Measurements from ENCODE around the gene RAB20.
"Not testable (repeated sequence)": the region's sequence is repeated elsewhere in the genome, so short reads cannot be mapped to it uniquely, and the experiment has no call there.

The RAB20 gene

DNA sequence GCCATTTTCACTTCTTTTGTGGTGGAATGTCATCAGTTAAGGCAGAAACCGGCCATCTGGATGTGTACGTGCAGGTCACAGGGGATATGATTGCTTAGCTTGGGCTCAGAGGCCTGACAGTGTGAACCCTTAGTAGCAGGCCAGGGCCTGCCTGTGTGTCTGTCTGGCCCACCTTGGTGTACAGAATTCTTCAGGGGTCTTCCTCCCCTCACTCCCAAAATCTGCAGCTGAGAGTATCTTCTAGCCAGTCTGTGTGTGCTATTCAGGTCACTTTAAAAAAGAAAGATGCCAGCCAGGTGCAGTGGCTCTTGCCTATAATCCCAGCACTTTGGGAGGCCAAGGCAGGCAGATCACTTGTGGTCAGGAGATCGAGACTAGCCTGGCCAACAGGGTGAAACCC lies 74.6 kb downstream of the RAB20 start:
- not testable (repeated sequence) for FAIRE-seq

DNA sequence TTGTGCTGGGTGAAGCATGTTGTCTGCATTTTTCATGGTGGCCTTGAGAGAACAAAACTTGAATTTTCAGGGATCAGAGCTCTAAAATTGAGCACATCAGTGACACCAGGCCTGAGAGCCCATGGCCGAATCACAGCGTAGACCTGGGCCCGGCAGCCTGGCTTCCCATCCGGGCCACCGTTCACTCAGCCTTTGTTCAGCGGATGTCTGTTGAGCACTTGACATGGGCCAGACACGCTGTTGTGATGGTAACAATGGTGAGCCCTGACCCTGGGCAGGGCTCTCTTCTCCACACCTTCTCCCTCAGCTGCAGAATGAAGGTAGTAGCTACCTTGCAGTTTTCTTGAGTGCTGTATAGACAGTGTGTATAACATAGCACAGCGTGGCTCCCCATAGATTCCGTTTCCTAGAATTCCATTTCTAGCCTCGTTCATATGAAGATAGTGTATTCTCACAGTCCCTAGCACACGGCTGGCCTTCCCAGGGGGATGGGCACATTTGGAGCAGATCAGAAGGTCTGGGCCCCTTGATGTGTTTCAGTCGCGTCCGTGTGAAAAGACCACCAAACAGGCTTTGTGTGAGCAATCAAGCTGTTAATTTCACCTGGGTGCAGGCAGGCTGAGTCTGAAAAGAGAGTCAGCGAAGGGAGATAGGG lies 75.3 kb downstream of the RAB20 start:
- FAIRE-seq: no peak

DNA sequence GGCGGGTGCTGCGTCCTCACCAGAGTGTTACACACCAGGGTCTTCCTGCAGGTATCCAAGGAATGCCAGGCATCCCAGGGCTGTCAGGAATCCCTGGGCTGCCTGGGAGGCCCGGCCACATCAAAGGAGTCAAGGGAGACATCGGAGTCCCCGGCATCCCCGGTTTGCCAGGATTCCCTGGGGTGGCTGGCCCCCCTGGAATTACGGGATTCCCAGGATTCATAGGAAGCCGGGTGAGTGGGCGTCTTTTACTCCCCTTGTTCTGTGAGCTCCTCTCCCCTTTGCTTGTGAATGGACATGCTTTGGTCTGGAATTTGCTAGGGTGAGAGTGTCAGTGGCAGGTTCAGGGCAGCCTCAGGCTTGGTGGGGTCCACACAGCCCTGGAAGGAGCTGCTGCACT lies 75.9 kb downstream of the RAB20 start:
- FAIRE-seq: no peak

DNA sequence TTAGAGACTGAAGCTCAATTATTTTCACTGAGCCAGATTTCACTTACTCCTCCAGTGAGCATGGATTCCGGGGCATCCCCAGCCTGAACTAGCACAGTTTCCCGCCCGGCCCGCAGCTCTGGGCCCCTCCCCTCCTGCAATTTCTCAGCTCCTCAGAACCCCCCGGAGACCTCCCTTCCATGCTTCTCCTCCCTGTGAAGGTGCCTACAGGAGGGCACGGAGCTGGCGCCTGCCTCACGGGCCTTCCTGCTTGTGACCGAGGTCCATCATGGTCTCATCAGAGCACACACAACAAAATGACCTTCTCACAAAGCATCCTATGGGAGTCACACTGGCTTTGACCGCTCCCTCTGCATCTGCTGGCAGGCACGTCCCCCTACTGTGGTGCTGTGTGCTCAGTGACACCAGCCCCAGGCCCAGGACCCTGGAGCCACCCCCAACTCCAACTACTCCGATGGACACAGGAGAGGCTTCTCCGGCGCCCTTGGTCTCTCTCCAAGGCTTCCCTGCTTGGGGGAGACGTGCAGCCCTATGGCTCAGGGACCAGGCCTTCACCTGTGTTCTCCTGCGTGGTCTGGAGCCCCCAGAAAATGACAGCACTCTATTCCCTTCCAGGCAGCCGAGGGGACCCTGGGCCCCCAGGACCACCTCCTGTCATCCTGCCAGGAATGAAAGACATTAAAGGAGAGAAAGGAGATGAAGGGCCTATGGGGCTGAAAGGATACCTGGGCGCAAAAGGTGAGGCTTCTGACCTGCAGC lies 77.1 kb downstream of the RAB20 start:
- no peak for FAIRE-seq

DNA sequence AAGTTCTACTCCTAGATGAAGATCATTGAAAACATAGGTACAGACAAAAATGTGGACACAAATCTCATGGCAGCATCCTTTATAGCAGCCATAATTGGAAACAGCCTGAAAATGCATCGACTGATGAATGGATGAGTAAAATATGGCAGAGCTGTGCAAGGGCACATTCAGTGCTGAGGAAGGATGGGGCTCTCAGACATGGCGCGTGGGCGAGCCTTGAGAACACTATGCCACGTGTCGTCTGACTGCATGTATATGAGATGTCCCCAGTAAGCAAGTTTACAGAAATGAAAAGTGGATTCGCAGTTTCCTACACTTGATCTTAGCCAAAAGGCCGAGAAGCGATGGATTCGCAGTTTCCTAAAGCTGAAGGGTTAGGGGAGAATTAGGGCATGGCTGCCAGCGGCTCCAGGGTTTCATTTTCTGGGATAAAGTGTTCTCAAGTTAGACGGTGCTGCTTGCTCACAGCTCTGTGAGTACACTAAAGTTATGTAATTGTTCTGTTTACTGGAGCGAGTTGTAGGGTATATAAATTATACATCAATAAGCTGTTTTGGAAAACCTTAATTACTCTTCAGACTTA lies 78.0 kb downstream of the RAB20 start:
- no peak for FAIRE-seq

DNA sequence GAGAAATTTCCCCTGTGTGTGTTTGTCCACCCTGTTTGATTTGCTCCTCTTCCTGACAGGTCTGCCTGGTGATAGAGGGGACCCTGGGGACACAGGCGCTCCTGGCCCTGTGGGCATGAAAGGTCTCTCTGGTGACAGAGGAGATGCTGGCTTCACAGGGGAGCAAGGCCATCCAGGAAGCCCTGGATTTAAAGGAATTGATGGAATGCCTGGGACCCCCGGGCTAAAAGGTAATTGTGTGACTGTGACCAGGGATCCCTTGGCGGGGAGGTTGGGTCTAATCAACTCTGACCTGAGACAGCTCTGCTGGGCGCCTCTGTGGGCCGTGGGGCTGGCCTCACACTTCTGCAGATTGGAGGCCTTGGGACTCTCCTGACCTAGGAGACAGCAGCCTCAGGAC lies 81.4 kb downstream of the RAB20 start:
- FAIRE-seq: no peak

DNA sequence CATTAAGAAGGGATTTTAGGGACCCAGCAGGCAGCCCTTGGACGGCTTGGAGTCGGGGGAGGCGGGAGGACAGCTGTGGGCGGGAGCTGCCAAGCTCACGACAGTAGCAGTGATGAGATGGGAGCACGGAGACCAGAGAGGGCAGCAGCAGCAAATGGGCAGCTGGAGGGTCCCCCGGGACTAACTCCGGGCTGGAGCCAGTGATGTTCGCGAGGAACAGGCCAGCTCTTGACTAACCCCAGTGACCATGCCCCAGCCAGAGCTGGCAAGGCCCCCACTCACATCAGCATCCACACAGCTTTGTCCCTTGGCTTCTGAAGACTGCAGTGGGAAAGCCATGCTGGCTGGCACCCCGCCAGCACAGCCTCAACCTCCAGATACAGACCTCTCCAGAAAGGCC lies 81.9 kb downstream of the RAB20 start:
- no peak for FAIRE-seq

DNA sequence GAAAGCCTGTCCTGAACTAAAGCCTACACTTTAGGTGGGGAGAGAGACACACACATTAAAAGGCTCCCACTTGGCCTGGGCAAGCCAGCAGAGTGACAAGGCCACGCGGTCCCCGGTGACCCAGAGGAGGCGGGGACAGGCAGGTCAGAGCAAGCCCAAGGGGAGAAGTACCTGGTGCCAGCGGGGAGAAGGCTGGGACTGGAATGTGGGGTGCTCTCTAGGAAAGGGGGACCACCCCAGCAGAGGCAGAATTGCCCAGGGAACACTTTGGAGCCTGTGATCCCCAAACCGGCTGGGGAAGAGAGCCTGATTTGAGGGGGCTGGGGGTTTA lies 82.3 kb downstream of the RAB20 start:
- FAIRE-seq: no peak

DNA sequence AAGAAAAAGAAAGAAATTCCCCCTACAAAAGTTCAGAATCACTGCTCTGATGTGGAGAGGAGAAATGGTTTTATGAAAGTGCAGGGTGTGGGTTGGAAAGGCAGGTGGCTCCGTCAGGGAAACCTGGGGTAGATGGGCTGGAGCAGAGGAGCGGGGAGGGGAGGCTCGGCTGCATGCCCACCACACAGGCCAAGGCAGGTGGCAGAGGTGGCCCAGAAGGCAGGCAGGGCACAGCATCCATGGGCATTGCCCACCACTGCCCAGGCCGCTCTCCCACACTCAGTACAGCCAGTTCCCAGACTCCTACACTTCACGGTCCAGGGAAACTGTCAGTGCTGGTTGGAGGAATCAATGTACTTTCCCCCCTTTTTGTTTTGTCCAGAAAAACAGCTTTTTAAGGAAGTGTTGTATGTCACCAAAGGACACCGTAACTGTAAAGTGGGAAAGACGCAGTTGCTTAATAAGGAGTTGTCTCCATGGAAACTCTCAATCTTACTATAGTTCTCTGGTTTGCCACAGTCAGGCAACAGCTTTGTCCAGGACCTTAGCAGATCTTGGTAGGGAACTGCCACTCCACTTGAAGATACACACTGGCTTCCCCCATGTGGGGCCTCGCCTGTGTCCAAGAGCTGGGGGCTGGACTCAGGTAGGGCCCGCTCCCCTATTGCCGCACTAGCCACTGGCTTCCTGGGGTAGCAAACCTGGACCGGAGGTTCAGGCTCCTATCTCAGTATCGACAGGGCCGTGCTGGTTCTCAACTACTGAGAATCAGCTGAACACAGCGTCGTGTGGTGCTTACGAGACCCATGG lies 82.9 kb downstream of the RAB20 start:
- FAIRE-seq: no peak

DNA sequence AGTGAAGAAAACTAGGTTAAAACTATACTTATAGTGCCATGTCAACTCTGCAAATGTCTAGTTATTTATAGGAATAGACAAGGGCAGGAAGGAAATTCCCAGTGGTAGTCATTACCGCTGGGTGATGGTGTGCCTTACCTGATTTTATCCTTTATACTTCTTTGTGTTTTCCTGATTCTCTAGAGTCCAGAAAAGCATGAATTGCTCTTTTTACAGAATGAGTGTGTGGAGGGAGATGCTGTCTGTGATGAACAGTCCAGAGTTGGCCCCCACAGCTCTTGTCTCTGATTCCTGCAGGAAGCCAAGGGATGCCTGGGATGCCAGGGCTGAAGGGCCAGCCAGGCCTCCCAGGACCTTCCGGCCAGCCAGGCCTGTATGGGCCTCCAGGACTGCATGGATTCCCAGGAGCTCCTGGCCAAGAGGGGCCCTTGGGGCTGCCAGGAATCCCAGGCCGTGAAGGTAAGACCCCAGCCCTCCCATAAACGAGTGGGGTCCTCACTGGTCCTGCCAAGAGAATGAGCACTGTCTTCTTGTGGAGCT lies 83.7 kb downstream of the RAB20 start:
- no peak for FAIRE-seq

DNA sequence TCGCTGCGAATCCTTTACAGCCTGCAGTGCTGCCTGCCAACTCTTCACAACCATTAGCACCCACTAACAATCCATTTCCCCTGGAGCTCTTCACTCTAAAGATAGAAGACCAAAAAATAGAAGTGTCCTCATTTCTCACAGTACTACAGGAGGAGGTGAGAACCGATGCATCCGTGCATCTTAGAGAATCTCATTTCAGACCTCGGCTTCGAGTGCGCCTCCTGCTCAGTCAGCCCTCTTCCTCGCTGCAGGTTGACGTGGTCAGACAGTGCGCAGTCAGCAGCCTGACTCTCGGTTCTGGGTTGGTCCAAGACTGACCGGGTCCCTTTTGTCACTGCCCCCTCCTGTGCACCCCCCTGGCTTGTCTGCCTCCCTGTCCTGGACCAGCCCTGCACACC lies 85.3 kb downstream of the RAB20 start:
- no peak for FAIRE-seq

DNA sequence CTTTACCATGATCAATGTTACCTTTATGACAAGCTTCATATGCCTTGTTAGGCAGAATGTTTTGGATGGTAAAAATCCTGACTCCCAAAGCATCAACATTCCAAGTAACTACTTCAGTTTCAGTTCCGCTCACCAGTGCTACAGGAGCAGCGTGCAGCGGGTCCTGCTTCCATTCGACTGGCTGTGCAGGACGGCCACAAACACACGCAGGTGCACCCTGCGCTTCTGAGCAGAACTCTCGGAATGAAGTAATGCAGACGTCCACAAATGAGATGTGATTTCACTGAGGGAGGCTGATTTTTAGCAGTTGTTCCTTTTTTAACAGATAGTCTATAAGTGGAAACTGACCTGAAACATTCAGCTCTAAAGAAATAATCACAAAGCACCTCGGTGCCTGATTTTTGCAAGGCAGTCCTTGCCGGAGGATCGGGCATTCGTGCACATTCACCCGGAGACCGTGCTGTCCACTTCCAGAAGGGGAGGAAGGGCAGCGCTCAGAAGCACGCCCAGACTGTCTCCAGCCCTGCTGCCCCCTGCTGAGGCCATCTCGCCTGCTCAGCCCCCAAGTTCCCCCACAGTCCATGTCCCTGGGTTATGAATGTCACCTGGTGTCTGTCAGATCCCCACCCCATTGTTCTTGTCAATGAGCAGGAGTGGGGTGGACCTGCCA lies 85.8 kb downstream of the RAB20 start:
- no peak for FAIRE-seq

DNA sequence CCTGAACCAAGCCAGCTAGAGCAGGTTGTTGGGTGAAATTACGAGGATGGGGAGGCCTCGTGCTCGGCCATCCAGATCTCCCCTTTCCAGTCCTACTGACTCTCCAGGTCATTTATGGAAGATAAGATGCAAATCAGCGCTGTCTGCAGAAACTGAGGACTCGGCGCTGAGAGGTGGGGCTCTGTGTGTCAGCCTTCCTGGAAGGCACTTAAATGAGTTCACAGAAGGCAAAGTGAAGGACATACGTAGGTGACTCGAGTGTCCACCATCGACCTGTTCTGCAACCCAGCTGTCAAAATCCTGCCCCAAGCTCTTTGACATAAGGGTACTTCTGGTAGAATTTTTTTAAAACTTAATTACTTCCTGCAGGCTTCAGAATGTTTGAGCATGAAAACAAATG lies 86.4 kb downstream of the RAB20 start:
- FAIRE-seq: no peak

DNA sequence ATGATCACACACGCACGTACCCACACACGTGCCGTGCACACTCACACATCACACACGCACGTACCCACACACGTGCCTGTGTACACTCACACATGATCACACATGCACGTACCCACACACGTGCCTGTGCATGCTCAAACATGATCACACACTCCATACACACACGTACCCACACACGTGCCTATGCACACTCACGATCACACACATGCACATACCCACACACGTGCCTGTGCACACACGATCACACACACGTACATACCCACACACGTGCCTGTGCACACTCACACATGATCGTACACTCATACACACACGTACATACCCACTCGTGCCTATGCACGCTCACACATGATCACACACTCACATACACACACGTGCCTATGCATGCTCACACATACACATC lies 86.8 kb downstream of the RAB20 start:
- no peak for FAIRE-seq
